ENCODE measurements around the gene TMEM165. TPM values are rescaled to one million over a fixed set of nuclear protein-coding genes. Genes with fewer than 3 reads are reported as not detected.

Gene TMEM165
- total RNA-seq, 1 experiment from 2014 or later: 148 TPM

DNA sequence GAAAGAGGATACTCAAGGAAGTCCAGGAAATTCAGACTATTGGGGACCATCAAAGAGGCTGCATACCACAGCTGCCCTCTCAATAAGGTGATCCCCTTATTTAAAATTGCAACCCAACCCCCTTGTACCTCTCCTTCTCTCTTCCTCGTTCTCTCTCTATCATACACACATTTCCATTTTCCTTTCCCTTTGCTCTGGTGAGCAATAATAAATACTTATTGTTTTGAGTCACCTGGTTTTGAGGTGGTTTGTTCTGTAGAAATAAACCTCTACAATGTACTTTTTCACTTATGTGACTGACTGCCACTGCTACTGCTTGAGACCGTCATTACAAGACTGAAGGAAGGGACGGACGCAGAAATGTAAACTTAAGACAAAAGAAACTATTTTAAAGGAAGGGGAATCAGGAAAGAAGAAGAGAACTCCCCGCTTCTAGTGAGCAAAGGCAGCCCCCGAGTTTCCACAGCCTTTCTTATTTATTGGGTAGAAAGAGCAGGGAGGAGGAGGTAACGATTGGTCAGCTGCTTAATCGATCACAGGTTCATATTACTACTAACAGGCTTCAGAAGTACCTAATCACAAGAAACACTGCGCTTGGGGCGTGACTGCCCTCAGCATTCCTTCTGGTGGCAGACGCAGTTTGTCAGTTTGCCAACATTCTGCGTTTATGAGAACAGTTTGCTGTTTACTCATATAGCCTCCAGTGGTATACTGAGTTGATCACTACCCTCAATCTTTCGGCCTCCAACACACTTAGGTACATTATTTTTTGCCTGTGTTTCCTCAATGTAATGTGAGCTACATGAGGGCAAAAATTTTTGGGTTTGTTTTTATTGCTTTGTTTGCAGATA lies 16.9 kb upstream of the TMEM165 start:
- H3K9ac ChIP-seq (ENCODE audit: low read length): peak overlapping the region; percentile 41
- no peaks in the 10 kb centered on the region for H3K9me3 ChIP-seq (ENCODE audit: low read length)
- ChIA-PET CTCF (interaction anchor here (0.6 to 0.7 kb wide), 2 partner anchors 46 to 355 kb away, joined by 3 to 4 read pairs; no protein-coding TSS in a partner anchor), POLR2A (ENCODE audit: unreplicated experiment) (interaction anchor here (0.6 kb wide), 1 partner anchor 27 kb away, joined by 3 read pairs; no protein-coding TSS in a partner anchor)
- H3K9me2 ChIP-seq (replicated peaks; ENCODE audit: low read length): no peaks in the 10 kb centered on the region
- peak; percentile 99 for DNase-seq
- no peaks in the 10 kb centered on the region for H3K36me3 ChIP-seq (ENCODE audit: low read depth, low read length)
- peak overlapping the region; percentile 74 for H2AFZ ChIP-seq (ENCODE audit: low read length)
- H3K27me3 ChIP-seq (ENCODE audit: low read length): no peaks in the 10 kb centered on the region
- H3K4me2 ChIP-seq (ENCODE audit: low read length): peak overlapping the region; percentile 77
- no peaks in the 10 kb centered on the region for H3K79me2 ChIP-seq (ENCODE audit: low read length)
- peaks cover 20% of the 10 kb centered on the region for H3K4me1 ChIP-seq (ENCODE audit: insufficient read depth, low read length)
- intact Hi-C loops (cut with micrococcal nuclease): loop anchor here (1.0 kb wide), 3 partner anchors 14 to 31 kb away; no protein-coding TSS in a partner anchor
- no peaks in the 10 kb centered on the region for H3F3A ChIP-seq (ENCODE audit: low read length, unreplicated experiment)
- no peaks in the 10 kb centered on the region for H4K20me1 ChIP-seq (ENCODE audit: low read length)
- BruUV-seq (replicated peaks): TSS peak; percentile 99
- H3K4me3 ChIP-seq (ENCODE audit: low read length): peak overlapping the region; percentile 55
- ATAC-seq: peak; percentile 94
- TF ChIP-seq, protein P1, sequence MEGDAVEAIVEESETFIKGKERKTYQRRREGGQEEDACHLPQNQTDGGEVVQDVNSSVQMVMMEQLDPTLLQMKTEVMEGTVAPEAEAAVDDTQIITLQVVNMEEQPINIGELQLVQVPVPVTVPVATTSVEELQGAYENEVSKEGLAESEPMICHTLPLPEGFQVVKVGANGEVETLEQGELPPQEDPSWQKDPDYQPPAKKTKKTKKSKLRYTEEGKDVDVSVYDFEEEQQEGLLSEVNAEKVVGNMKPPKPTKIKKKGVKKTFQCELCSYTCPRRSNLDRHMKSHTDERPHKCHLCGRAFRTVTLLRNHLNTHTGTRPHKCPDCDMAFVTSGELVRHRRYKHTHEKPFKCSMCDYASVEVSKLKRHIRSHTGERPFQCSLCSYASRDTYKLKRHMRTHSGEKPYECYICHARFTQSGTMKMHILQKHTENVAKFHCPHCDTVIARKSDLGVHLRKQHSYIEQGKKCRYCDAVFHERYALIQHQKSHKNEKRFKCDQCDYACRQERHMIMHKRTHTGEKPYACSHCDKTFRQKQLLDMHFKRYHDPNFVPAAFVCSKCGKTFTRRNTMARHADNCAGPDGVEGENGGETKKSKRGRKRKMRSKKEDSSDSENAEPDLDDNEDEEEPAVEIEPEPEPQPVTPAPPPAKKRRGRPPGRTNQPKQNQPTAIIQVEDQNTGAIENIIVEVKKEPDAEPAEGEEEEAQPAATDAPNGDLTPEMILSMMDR (conservative IDR thresholded peaks at IDR 0.05; ENCODE audit: low read depth, low read length): no peak
- TF ChIP-seq EZH2phosphoT487 (IDR thresholded peaks at IDR 0.05; ENCODE audit: borderline replicate concordance, low read length): no peak
- TF ChIP-seq EZH2 (IDR thresholded peaks at IDR 0.05; ENCODE audit: low read length, unreplicated experiment): no peak
- H3K27ac ChIP-seq (ENCODE audit: low read length): peak overlapping the region; percentile 83

GRCh38 chr4:55380576-55380975 lies 15.2 kb upstream of the TMEM165 start:
- TF ChIP-seq, protein P1 (conservative IDR thresholded peaks at IDR 0.05; ENCODE audit: low read depth, low read length): no peak
- no peak for TF ChIP-seq EZH2phosphoT487 (IDR thresholded peaks at IDR 0.05; ENCODE audit: borderline replicate concordance, low read length)
- no peak for TF ChIP-seq EZH2 (IDR thresholded peaks at IDR 0.05; ENCODE audit: low read length, unreplicated experiment)
- Histone ChIP-seq H3K9ac (ENCODE audit: low read length) (no peak overlapping the region), H3K4me1 (ENCODE audit: insufficient read depth, low read length) (peaks cover 28% of the 10 kb centered on the region), H2AFZ (ENCODE audit: low read length) (no peak overlapping the region), H4K20me1 (ENCODE audit: low read length) (no peaks in the 10 kb centered on the region), H3K27ac (ENCODE audit: low read length) (no peak overlapping the region), H3K27me3 (ENCODE audit: low read length) (no peaks in the 10 kb centered on the region), H3K9me3 (ENCODE audit: low read length) (no peaks in the 10 kb centered on the region), H3F3A (ENCODE audit: low read length, unreplicated experiment) (no peaks in the 10 kb centered on the region), H3K9me2 (replicated peaks; ENCODE audit: low read length) (no peaks in the 10 kb centered on the region), H3K36me3 (ENCODE audit: low read depth, low read length) (no peaks in the 10 kb centered on the region), H3K79me2 (ENCODE audit: low read length) (no peaks in the 10 kb centered on the region), H3K4me3 (ENCODE audit: low read length) (no peak overlapping the region), H3K4me2 (ENCODE audit: low read length) (no peak overlapping the region)
- CTCF ChIA-PET: interaction anchor here (0.6 kb wide), 1 partner anchor 568 kb away, joined by 3 read pairs; the partner anchor contains the start of gene CEP135
- BruUV-seq (replicated peaks): no TSS peak
- POLR2A ChIA-PET (ENCODE audit: unreplicated experiment): no interaction called here
- intact Hi-C loops (cut with micrococcal nuclease): no loop called here
- no peak for ATAC-seq
- DNase-seq: no peak

DNA sequence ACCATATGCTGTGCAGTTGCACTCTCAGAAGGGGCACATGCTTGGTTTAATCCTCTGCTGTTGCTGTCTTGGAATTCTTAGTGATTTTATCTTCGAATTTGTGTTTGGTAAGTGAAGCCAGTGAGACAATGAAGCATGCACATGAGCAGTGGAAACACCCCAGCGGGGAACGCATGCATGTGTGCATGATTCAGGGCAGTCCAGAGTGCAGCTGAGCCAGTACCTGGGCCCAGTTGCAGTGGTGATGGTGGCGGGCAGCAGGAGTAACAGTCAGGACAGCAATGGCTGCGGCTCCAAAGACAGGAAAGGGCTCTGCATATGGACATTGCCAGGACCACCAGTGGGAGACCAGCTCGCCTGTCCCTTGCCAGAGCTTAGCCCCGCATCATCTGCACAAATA lies 14.3 kb upstream of the TMEM165 start:
- H3K9me2 ChIP-seq (replicated peaks; ENCODE audit: low read length): no peaks in the 10 kb centered on the region
- ATAC-seq: no peak
- no peaks in the 10 kb centered on the region for H3K9me3 ChIP-seq (ENCODE audit: low read length)
- no peak overlapping the region for H3K4me2 ChIP-seq (ENCODE audit: low read length)
- no peaks in the 10 kb centered on the region for H3K27me3 ChIP-seq (ENCODE audit: low read length)
- H3F3A ChIP-seq (ENCODE audit: low read length, unreplicated experiment): no peaks in the 10 kb centered on the region
- BruUV-seq (replicated peaks): no TSS peak
- H3K4me3 ChIP-seq (ENCODE audit: low read length): no peak overlapping the region
- CTCF ChIA-PET: no interaction called here
- no peaks in the 10 kb centered on the region for H3K36me3 ChIP-seq (ENCODE audit: low read depth, low read length)
- no peaks in the 10 kb centered on the region for H4K20me1 ChIP-seq (ENCODE audit: low read length)
- peaks cover 32% of the 10 kb centered on the region for H3K4me1 ChIP-seq (ENCODE audit: insufficient read depth, low read length)
- no peak overlapping the region for H3K9ac ChIP-seq (ENCODE audit: low read length)
- no peak overlapping the region for H3K27ac ChIP-seq (ENCODE audit: low read length)
- intact Hi-C loops (cut with micrococcal nuclease): no loop called here
- no peak for TF ChIP-seq EZH2phosphoT487 (IDR thresholded peaks at IDR 0.05; ENCODE audit: borderline replicate concordance, low read length)
- TF ChIP-seq EZH2 (IDR thresholded peaks at IDR 0.05; ENCODE audit: low read length, unreplicated experiment): no peak
- TF ChIP-seq, protein P1 (conservative IDR thresholded peaks at IDR 0.05; ENCODE audit: low read depth, low read length): no peak
- no peak overlapping the region for H2AFZ ChIP-seq (ENCODE audit: low read length)
- DNase-seq: no peak
- H3K79me2 ChIP-seq (ENCODE audit: low read length): no peaks in the 10 kb centered on the region
- POLR2A ChIA-PET (ENCODE audit: unreplicated experiment): no interaction called here

All from PC-3 (cell line).